B cell (primary cell): Measurements from ENCODE around the gene HTR1D. TPM values are rescaled to one million over a fixed set of nuclear protein-coding genes. Genes with fewer than 3 reads are reported as not detected.
A peak's percentile ranks its signal among the peaks of the same experiment; 100 is the strongest.

Experiments
- ATAC-seq: fragments of 200-7000 bp; cut with Tn5 transposase; one replicate; pipeline ENCODE4 v1.10.0; 2021; ENCODE audit warnings: low read depth, mild to moderate bottlenecking, moderate number of reproducible peaks, moderate library complexity
- CTCF ChIA-PET: fragments of 350-600 bp; sonication (Branson Sonifier 250); formaldehyde crosslinking; loops from one replicate; lab custom pipeline; 2021; ENCODE audit warnings: antibody characterized with exemption, inconsistent platforms; lab: Charles Lee
- POLR2A ChIA-PET: fragments of 350-600 bp; sonication (Branson Sonifier 250); formaldehyde crosslinking; loops from one replicate; lab custom pipeline; 2021; ENCODE audit warnings: antibody characterized with exemption; lab: Charles Lee
- DNase-seq: peaks from one replicate; pipeline ENCODE4 v3.0.0; 2013
- H2AFZ ChIP-seq: 2 replicates; pipeline ENCODE4 v1.6.1; 2012; ENCODE audit warnings: mild to moderate bottlenecking, low read depth, low read length; ENCODE audit not compliant: insufficient read depth, poor library complexity, severe bottlenecking
- H3K27ac ChIP-seq, 2 donors: 1 replicate in 1 of 2; 2 replicates in 1 of 2; pipeline ENCODE4 v1.5.1; 2012 to 2013; ENCODE audit warnings: low read length in 2 of 2, mild to moderate bottlenecking in 2 of 2, moderate library complexity in 1 of 2
- H3K27me3 ChIP-seq, 4 experiments: fragments of 200-600 bp in 1 of 4; sonication (generic) in 1 of 4; replicated peaks in 1 of 4; 1 replicate in 2 of 4; 2 replicates in 2 of 4; pipeline versions ENCODE4 v1.6.1 to v1.7.0; 2013 to 2016; ENCODE audit warnings: low read length in 3 of 4, mild to moderate bottlenecking in 2 of 4, mixed read lengths in 1 of 4, moderate library complexity in 1 of 4; ENCODE audit not compliant: insufficient read depth in 4 of 4, control insufficient read depth in 3 of 4; ENCODE audit errors: control extremely low read depth in 1 of 4
- H3K36me3 ChIP-seq, 2 experiments: replicated peaks in 1 of 2; 1 replicate in 1 of 2; 2 replicates in 1 of 2; pipeline versions ENCODE4 v1.6.1 to v1.7.1; 2013; ENCODE audit warnings: low read length in 1 of 2; ENCODE audit not compliant: insufficient read depth in 2 of 2, control insufficient read depth in 1 of 2; ENCODE audit errors: control extremely low read depth in 1 of 2, extremely low read depth in 1 of 2
- H3K4me1 ChIP-seq, 2 donors: fragments of 200-600 bp in 1 of 2; sonication (generic) in 1 of 2; 1 replicate in 1 of 2; 2 replicates in 1 of 2; pipeline versions ENCODE4 v1.5.1 to v1.6.1; 2013 to 2017; ENCODE audit warnings: low read length in 2 of 2; ENCODE audit not compliant: control insufficient read depth in 2 of 2, insufficient read depth in 2 of 2
- H3K4me2 ChIP-seq: replicated peaks from 2 replicates; pipeline ENCODE3; 2012; ENCODE audit warnings: mild to moderate bottlenecking, low read depth, low read length; ENCODE audit not compliant: poor library complexity, severe bottlenecking
- H3K4me3 ChIP-seq, 5 experiments: fragments of 200-600 bp in 1 of 5; sonication (generic) in 1 of 5; 1 replicate in 3 of 5; 2 replicates in 2 of 5; pipeline versions ENCODE4 v1.5.1 to v1.7.0; 2011 to 2016; ENCODE audit warnings: low read length in 4 of 5, mild to moderate bottlenecking in 4 of 5, low read depth in 2 of 5, control low read depth in 1 of 5, moderate library complexity in 1 of 5; ENCODE audit not compliant: insufficient read depth in 1 of 5; ENCODE audit errors: control extremely low read depth in 1 of 5, extremely low read depth in 1 of 5
- H3K79me2 ChIP-seq: fragments of 200-600 bp; sonication (generic); one replicate; pipeline ENCODE4 v1.6.0; 2016; ENCODE audit warnings: low read length; ENCODE audit not compliant: control insufficient read depth, insufficient read depth
- H3K9ac ChIP-seq: fragments of 200-600 bp; sonication (generic); 2 replicates; pipeline ENCODE4 v1.6.1; 2017; ENCODE audit warnings: mild to moderate bottlenecking, low read length, moderate library complexity
- H3K9me3 ChIP-seq, 3 donors: one replicate each; pipeline versions ENCODE4 v1.6.1 to v1.7.1; 2013; ENCODE audit warnings: low read length in 2 of 3; ENCODE audit not compliant: control insufficient read depth in 2 of 3, insufficient read depth in 1 of 3; ENCODE audit errors: control extremely low read depth in 1 of 3
- H4K20me1 ChIP-seq: 2 replicates; pipeline ENCODE4 v1.6.0; 2012; ENCODE audit warnings: mild to moderate bottlenecking, low read length; ENCODE audit not compliant: insufficient read depth, control insufficient read depth, poor library complexity, severe bottlenecking
- H3K27ac Mint-ChIP-seq: one replicate; pipeline ENCODE4 v1.8.0; 2021; ENCODE audit warnings: mixed read lengths
- H3K27me3 Mint-ChIP-seq: one replicate; pipeline ENCODE4 v1.8.0; 2021; ENCODE audit warnings: mixed read lengths
- H3K4me1 Mint-ChIP-seq: one replicate; pipeline ENCODE4 v1.8.0; 2021; ENCODE audit warnings: mixed read lengths
- H3K4me3 Mint-ChIP-seq: one replicate; pipeline ENCODE4 v1.8.0; 2021; ENCODE audit warnings: mixed read lengths
- H3K9me3 Mint-ChIP-seq: one replicate; pipeline ENCODE4 v1.8.0; 2022; ENCODE audit warnings: mixed read lengths; ENCODE audit not compliant: insufficient read depth
- EZH2 ChIP-seq: IDR thresholded peaks from 2 replicates; pipeline ENCODE4 v1.6.1; 2012; ENCODE audit warnings: borderline replicate concordance, low read depth, mild to moderate bottlenecking, moderate library complexity, low read length; ENCODE audit not compliant: insufficient read depth, poor library complexity, severe bottlenecking
- WGBS: methylation state at CpG from one replicate; pipeline ENCODE4 v1.1.5; 2013; ENCODE audit warnings: missing lambda C conversion rate; ENCODE audit not compliant: insufficient coverage; 5-methylcytosine and 5-hydroxymethylcytosine counted together
- intact Hi-C: fragments of 100-400 bp; cut with micrococcal nuclease; formaldehyde crosslinking; loops from one replicate; pipeline ENCODE4 v1.10.0; 2022
- polyA plus RNA-seq: library from polyadenylated mRNA; depleted of rRNA; stranded (reverse); fragments of >200 nt; gene quantifications from 2 replicates; pipeline ENCODE4 v1.2.3, GENCODE V29; 2012
- total RNA-seq, 2 donors: library from RNA; stranded (reverse); fragments of 120-200 nt in 1 of 2; gene quantifications; 1 replicate in 1 of 2; 2 replicates in 1 of 2; pipeline versions ENCODE4 v1.2.3 to v1.2.4, GENCODE V29; 2013 to 2022
- TF ChIP-seq, protein P1 (sequence below): fragments of 200-600 bp; IDR thresholded peaks from one replicate; pipeline ENCODE4 v1.8.0; 2022; ENCODE audit warnings: antibody characterized with exemption, mild to moderate bottlenecking

Gene HTR1D
- total and polyA plus RNA-seq, 2 donors (not counting 1 experiment from before 2014, with no cell fraction given) = not detected

DNA sequence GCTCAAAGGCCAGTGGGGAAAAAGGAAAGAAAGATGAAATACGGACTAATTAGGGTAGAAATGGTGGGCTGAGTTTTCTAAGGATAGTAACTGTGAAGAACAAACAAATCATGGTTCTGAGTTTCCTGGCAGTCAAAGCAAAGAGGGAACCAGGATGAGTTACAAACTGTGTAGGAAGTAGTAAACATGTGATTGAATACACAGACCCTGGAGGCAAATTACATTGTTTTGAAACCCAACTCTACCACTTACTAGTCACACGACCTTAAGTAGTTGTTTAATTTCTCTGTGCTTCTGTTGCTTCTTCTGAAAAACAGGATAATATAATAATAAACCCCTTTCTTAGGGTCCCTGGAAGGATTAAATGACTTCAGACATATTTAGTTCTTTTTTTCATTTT lies 37.4 kb downstream of the HTR1D start:
- Histone ChIP-seq H3K9ac (no peak overlapping the region), H3K9me3 (no peaks in the 10 kb centered on the region), H3K27ac (no peak overlapping the region), H3K36me3 (no peaks in the 10 kb centered on the region), H3K27me3 (peaks cover 0 to 2% (median 0%) of the 10 kb centered on the region in 4 experiments), H3K79me2 (no peaks in the 10 kb centered on the region), H2AFZ (no peak overlapping the region), H3K4me3 (no peak overlapping the region), H3K4me2 (no peak overlapping the region), H3K4me1 (peaks cover 25 to 33% of the 10 kb centered on the region in 2 donors), H4K20me1 (no peaks in the 10 kb centered on the region)
- ChIA-PET POLR2A (no interaction called here), CTCF (interaction anchor here (1.1 to 18.4 kb wide), 3 partner anchors 13 to 85 kb away, joined by 3 to 884 read pairs (median 3); no protein-coding TSS in a partner anchor)
- TF ChIP-seq, protein P1, sequence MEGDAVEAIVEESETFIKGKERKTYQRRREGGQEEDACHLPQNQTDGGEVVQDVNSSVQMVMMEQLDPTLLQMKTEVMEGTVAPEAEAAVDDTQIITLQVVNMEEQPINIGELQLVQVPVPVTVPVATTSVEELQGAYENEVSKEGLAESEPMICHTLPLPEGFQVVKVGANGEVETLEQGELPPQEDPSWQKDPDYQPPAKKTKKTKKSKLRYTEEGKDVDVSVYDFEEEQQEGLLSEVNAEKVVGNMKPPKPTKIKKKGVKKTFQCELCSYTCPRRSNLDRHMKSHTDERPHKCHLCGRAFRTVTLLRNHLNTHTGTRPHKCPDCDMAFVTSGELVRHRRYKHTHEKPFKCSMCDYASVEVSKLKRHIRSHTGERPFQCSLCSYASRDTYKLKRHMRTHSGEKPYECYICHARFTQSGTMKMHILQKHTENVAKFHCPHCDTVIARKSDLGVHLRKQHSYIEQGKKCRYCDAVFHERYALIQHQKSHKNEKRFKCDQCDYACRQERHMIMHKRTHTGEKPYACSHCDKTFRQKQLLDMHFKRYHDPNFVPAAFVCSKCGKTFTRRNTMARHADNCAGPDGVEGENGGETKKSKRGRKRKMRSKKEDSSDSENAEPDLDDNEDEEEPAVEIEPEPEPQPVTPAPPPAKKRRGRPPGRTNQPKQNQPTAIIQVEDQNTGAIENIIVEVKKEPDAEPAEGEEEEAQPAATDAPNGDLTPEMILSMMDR = no peak
- no peak for TF ChIP-seq EZH2
- no peaks in the 10 kb centered on the region for H3K27me3 Mint-ChIP-seq
- intact Hi-C loops = loop anchor here (10.0 kb wide), 1 partner anchor 475 kb away; no protein-coding TSS in a partner anchor
- H3K9me3 Mint-ChIP-seq = no peaks in the 10 kb centered on the region
- 100% methylated on average over 1 of the region's 2 CpGs for WGBS
- DNase-seq (no peak), ATAC-seq (no peak)
- H3K4me3 Mint-ChIP-seq = no peak overlapping the region
- peaks cover 36% of the 10 kb centered on the region for H3K4me1 Mint-ChIP-seq
- H3K27ac Mint-ChIP-seq = no peak overlapping the region

- Mint-ChIP-seq H3K27ac (no peak overlapping the region), H3K4me3 (peak overlapping the region; percentile 38), H3K9me3 (no peaks in the 10 kb centered on the region), H3K27me3 (no peaks in the 10 kb centered on the region), H3K4me1 (peaks cover 38% of the 10 kb centered on the region)
- ChIA-PET CTCF (interaction anchor here (0.7 to 18.4 kb wide), 3 partner anchors 60 to 97 kb away, joined by 3 to 884 read pairs (median 4); no protein-coding TSS in a partner anchor), POLR2A (no interaction called here)
- Histone ChIP-seq H3K27me3 (peaks cover 0 to 2% (median 0%) of the 10 kb centered on the region in 4 experiments), H3K9me3 (no peaks in the 10 kb centered on the region), H3K9ac (no peak overlapping the region), H3K27ac (no peak overlapping the region), H2AFZ (no peak overlapping the region), H4K20me1 (no peaks in the 10 kb centered on the region), H3K4me3 (no peak overlapping the region), H3K4me1 (peaks cover 25 to 26% of the 10 kb centered on the region in 2 donors), H3K36me3 (no peaks in the 10 kb centered on the region), H3K79me2 (no peaks in the 10 kb centered on the region), H3K4me2 (no peak overlapping the region)
- peak; percentile 39 for DNase-seq
- intact Hi-C loops = no loop called here
- ATAC-seq = no peak
- no peak for TF ChIP-seq EZH2
- TF ChIP-seq, protein P1 = peak; percentile 44
- 45% methylated on average over 3 of the region's 6 CpGs for WGBS
These were observed 38.4 kb downstream of the HTR1D start for GRCh38 chr1:23178950-23179349.
